ENCODE data around the gene CCDC102A.
"Not testable (repeated sequence)": the region's sequence is repeated elsewhere in the genome, so short reads cannot be mapped to it uniquely, and the experiment has no call there.

CCDC102A gene

DNA sequence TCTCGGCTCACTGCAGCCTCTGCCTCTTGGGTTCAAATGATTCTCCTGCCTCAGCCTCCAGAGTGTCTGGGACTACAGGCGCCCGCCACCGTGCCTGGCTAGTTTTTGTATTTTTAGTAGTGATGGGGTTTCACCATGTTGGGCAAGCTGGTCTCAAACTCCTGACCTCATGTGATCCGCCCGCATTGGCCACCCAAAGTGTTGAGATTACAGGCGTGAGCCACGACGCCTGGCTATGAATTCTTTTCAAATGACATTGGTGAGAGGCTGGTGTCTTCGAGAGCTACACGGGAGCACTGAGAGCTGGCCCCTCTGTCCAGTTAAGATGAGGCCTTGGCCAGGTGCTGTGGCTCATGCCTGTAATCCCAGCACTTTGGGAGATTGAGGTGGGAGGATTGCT, 36.4 kb downstream of the CCDC102A start:
- not testable (repeated sequence) for DNase-seq

DNA sequence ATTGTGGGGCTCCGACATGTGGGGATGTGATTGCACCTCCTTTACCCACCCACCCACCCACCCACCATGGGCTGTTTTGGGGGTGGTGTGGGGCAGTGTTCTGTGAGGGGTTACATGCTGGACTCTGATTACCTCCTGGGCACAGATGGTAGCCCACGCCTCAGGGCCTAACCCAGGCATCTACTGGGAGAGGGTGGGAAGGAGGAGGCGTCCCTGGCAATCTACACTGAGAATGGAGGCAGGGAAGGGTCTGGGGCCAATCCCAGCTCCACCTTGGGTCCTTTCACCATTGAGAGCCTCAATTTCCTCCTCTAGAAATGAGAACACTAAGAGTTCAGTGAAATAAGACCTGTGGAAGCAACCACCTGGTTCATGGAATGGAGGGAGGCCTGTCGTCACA, 38.3 kb downstream of the CCDC102A start:
- DNase-seq = no peak

DNA sequence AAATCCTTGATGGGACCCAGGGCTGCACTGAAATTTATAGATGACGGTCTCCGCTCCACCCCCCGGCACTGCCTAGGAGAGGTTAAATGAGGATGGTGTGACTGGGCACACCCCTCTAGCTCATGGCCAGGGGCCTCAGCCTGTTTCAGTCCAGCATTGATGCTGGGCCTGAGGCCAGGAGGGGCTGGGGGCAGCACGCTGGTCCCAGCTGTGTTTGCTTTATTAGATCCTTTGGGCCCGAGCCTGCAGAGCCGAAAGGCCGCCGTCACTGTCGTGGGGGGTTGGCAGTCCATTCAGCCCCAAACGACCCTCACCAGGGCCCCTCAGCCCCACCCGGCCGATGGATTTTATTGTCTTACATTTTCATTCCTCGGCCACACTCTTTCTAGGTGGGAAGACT, 39.2 kb downstream of the CCDC102A start:
- no peak for DNase-seq

DNA sequence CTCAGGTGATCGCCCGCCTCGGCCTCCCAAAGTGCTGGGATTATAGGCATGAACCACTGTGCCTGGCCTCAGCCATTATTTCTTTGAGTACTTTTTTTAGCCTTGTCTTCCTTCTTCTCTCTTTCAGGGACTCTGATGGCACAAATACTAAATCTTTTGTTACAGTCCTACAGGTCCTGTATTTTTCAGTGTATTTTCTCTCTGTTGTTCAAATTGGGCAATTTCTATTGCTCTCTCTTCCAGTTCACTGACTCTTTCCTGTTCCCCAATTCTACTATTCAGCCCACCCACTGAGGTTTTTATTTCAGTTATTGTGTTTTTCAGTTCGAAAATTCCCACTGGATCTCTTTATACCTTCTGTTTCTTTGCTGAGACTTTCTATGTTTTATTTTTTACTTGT, 42.6 kb downstream of the CCDC102A start:
- no peak for DNase-seq

DNA sequence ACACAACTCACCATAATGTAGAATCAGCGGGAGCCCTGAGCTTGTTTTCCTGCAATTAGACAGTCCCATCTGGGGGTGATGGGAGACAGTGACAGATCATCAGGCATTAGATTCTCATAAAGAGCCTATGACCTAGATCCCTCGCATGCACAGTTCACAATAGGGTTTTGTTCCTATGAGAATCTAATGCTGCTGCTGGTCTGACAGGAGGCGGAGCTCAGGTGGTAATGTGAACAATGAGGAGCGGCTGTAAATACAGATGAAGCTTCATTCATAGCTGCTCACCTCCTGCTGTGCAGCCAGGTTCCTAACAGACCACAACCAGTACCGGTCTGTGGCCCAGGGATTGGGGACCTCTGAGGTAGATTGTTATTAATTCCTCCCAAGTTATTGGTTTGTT, 47.1 kb downstream of the CCDC102A start:
- DNase-seq = no peak

DNA sequence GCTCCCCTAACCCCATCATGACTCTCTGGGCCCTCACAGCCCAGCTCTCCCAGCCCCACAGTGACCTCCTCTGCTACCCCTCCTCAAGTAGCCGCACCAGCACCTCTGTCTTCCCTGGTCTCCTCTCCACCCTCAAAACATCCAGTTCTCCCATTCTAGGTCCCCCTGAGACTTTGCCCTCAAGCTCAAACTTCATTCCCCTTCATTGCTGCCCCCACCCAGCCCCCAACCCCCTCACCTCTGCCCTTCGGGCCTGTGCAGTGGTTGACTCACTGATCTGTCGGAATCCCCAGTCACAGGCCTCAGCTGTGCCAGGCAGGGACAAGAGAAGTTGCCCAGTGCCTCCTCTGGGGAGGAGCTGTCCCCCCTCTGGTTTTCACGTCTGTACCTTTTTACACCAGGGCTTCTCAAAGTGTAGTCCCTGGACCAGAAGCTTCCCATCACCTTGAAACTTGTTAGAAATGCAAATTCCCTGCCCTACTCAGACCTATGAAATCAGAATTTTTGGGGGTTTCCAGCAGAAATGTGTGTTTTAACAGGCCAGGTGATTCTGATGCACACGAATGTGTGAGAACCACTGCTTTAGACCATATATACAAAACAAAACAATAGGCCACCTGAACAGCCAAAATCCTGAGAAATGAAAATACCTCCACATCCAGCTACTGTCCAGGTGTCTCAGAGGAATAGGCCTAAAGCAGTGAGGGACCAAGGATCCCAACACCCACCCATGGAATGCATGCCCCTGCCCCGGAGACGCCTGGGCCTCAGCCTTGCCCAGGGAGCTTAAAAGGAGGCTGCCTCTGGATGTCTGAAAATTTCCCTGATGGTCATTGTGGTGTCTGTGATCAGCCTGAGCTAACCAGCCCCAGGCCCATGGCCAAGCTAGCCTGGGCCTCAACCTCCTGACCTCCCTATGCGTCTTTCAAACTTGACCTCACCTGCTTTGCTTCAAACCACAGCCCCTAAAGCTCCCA, 49.2 kb downstream of the CCDC102A start:
- no peak for DNase-seq

DNA sequence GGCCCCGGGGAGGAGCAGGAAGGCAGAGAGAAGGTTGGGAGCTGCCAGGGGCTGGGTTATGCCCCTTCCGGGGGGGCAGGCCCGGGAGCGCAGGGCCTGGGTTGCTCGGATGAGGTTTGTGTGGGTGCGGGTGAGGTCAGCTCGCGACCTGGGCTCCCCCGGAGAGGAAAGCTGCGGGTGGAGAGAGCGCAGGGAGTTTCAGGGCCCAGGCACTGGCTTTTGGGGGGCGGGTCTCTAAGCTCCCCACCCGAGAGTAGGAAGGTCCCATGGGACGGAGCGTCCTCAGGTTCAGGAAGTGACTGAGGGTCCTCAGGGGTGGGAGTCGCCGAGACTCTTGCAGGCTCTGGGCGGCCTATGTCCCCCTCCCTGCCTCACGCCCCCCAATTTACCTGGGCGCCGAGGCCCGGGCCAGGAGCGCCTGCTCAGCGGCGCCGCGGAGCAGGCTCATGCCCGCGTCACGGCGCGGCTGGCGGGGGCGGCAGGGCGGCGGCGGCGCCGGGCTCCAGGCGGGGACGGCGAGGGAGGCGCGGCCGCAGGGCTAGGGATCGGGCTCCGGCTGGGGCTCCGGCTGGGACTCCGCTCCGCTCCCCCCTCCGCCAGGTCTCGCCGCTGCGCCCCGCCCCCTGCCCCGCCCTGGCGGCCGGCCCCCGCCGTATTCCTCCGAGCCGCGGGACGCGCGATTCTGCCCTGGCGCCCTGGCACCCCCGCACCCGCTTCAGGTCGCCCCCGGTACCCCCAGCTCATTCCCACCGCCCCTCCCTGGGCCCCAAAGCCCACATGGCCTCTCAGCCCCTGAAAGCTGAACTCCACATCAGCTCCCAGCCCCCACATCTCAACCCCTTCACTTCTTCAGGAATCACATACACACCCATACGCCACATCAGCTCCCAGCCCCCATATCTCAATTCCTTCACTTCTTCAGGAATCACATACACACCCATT, 50.2 kb downstream of the CCDC102A start, which contains the start of gene DOK4:
TSS of gene DOK4 (minus strand) at position 578 of the 942 bp plus-strand sequence. CDS start 6,986 bp downstream, outside the sequence.
- peak; percentile 73 for DNase-seq

DNA sequence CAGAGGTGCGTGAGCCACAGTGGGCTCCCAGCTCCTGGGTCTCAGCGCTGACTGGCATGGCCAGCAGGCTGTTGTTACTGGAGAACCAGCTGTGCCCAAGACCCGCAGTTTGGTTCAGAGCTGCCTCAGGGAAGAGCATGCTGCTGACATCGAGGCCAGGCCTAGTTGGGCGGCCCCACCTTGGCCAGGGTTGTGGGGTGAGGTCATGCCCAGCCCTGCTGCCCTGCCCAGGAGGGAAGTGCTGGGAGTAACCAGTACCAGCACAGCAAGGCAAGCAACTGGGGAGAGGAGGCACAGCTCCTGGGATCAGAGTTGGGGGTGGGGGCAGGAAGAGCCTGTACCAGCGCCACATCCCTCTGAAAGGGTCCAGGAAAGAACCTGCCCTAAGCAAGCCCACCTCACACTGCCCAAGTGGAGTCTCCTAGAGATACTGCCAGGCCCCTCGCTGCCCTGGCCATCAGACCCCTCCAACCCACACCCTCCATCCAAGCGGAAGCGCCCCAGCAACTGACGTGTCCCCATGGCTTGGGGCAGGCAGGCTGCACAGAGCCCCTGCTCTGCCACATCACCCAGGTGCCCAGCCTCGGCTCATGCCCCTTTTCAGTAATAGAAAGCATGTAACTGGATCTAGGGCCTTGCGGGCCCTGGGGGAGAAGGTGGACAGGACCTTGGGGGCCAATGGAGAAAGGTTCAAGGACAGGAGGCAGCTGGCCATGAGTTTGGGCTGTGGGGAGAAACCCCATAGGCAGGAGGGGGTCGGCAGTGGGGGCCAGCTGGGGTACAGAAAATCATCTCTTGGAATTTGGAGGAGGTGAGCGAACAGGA, 51.1 kb downstream of the CCDC102A start:
- DNase-seq = no peak

DNA sequence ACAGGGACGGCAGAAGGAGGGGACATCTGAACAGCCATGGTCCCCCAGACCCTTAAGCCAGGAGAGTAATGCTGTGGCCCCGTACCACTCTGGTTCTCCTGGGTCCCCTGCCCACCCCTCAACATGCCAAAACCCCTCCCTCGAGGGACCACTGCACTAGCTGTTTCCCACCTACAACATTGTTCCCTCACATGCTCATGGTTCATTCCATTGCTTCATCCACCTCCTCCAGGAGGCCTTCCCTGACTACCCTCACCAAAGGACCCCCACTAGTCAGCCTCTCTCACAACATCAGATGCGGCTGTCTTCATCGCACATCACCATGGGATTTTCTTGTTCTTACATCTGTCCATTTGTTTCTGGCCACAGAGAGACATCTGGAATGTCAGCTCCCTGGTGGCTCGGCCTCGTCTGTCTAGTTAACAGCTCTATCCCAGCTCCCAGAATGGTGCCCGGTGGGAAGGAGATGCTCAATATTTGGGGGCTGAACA, 51.8 kb downstream of the CCDC102A start:
- no peak for DNase-seq

DNA sequence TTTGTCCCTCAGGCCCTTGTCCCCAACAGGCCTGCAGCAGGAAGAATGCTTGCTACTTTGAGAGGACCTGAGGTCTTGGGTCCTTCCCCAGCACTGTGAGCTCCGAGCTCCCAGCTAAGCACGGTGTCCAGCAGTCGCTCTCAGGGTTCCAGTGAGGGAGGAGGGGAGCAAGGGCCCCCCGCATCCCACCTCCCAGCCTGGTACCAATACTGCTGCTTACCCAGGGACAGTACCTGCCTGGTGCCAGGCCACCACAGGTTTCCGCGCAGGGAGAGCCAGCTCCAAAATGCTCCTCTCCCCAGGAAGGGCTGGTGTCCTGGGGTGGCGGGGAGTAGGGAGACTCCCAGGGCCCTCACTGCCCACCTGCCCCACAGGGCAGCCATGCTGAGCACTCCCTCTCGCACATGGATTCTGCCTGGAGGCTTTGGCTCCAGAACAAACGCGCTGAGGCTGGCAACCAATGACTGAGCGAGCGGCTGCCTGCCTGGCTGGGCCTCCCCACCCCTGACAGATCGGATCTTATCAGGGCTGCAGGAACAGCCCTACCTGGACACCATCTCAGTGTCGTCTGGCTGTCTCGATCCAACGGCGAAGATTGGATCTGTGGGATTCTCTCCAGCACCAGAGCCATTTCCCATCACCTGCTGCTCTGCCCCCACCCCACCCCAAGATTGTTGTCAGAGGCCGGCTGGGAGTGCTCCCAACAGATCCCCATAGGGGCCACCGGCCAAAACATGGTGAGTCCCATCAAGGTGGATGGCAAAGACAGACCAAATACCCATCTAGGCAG, 52.5 kb downstream of the CCDC102A start:
- DNase-seq = no peak

DNA sequence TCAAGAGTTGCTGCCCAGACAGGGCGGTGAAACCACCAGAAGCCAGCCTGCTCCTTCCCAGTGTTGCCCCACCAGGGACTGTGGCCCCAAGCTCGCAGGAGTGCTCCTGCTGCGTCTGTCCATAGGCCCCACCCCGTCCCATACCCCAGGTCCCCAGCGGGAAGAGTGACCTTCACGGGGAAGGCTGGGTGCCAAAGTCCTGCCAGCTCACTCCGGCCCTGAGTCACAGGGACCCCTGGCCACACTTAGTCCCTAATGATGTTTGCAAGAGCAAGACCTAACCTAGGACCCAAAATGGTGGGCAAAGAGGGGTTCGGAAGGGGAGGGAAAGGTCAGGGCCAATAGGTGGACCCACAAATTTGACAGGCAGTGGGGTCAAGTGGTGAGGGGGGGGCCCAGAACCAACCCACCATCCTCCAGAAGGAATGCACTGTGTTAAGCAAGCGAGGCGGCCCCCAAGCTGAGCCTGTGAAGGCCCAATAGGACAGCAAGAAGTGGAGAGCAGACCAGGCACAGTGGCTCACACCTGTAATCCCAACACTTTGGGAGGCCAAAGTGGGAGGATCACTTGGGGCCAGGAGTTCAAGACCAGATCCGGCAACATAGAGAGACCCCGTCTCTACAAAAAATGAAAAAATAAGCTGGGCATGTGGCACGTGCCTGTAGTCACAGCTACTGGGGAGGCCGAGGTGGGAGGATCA, 53.4 kb downstream of the CCDC102A start:
- DNase-seq = no peak

DNA sequence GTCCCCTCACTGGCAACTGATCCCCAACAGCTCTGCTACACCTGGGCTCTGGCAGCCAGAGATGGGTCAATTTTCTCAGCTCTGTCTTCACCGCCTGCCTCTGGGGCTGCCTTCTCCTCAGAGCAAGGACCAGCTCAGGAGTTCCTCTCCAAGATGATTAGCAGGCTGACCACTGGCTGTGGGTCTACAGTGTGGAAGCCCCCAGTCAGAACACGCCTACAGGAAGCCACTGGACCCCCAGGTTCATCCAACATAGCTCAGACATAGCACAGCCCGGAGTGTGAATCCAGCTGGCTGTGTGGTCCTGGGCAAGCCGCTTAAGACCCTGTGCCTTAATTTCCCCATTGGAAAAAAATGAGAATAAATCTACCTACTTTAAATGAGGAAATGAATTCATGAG, 55.0 kb downstream of the CCDC102A start:
- no peak for DNase-seq

DNA sequence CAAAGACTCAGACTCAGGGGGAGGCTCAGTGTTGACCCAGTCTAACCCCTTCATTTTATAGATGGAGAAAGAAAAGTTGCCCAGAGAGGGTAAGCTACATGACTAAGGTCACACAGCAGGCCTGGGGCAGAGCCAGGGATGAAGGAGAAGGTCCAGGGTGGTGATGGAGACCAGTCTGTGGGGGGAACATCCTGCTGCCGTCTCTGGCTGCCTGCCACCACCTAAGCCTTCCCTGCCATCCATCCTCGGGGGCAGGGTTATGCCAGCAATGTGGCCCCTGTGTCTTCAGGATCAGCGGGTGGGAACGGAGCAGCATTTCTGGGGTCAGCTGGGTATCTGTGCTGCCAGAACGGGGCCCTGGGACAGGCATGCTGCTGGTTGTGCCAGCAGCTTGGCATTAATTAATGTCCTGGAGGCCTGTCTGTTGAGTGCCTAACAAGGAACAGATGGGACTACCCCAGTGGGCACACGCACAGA, 55.6 kb downstream of the CCDC102A start:
- no peak for DNase-seq

DNA sequence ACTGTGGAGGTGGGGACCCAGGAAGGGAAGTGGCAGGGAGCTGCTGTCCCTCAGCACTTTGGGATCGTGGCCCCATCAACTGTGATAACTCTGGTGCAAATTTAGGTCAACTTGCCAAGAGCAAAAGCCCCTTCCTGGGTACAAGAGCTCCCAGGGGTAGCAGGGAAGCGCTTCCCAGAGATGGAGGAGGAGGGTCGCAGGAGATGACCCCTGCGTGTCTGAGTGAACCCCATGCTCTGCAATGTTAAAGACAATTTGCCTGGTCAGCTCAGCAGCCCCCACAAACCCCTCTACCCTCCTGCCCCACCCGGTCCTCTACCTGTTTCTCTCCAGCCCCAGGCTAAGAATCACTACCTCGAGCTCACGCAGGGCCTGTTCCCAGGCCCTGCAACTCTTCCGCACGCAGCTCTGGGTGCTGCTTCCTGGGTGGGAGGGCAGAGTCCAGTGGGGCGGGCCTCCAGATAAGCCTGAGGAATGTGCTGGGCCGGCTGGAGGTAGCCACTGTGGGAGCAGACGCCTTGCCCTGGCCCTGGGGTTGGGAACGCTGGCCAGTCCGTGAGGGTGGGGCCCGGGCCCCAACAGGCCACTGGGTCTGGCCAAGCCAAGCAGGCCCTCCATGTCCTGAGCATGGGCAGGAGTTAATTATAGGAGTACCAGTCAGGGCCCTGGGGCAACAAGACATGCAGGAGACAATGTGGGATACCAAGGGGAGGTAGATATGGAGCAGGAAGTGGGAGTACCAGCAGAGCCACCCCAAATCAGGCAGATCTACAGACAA, 56.2 kb downstream of the CCDC102A start:
- no peak for DNase-seq

DNA sequence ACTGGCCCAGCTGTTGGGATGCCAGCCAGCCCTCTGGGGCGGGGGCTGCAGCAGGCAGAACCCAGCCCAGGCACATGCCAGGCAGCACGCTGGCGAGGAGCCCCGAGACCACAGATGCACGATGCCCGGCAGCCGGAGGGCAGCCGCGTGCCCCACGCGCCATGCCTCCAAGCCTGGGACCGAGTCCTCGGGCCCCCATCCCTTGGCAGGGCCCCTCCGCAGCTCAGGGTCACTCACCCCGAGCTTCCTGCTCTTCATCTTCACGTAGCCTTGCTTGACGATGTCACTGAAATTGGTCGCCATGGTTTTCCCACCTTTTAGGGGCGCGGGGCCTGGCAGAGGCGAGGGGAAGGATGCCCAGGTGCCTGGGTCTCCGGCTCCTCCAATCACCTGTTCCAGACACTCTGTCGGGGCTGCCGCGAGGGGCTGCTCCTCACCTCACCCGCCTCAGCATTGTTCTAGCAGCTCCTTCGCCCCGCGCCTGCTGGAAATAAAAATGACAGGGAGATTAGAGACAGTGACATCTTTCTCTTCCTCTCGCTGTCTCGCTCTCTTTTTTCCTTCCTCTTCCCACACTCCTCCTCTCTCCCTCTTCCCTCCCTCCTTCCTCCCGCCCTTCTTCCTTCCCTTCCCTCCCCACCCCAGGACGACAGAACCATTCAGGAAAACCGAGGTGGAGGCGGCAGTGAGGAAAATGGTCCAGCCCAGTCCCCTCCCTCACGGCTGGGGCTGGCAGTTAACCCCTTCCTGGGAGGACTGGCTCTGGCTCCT, 57.0 kb downstream of the CCDC102A start:
- DNase-seq = peak; percentile 52

DNA sequence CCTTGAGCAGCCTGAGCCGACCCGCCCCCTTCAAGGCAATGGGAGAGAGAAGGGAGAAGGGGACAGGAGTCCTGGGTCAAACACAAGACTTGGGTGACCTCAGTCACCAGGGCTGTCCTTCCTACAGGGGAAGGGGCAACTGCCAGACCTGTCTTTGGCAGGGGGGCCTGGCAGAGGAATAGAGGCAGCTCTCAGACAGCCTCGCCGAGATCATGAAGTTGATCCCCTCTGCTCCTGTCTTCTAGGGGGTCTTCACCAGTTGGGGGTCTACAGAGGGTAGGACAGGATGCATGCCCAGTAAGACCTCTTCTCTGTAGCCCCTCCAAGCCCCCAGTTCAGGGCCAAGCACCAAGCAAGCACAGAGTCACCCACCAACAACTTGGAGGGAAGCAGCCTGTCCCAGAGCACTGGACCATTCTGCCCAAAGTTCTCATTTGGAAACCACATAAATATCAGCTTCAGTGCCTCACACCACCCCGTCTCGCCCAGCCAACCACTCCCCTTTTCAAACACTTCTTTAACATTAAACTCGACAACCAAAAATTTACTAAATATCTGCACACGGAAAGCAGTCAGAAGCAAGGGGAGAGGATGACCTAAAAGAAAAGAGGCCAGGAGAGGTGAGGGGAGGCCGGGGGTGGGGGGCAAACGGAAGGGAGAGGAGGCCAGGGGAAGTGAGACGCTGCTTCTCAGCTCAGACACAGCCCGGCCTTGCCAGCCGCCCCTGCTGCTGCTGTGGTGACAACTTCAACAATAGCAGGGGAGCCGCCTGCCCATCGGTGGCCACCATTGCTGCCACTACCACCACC, 57.8 kb downstream of the CCDC102A start:
- DNase-seq = no peak

DNA sequence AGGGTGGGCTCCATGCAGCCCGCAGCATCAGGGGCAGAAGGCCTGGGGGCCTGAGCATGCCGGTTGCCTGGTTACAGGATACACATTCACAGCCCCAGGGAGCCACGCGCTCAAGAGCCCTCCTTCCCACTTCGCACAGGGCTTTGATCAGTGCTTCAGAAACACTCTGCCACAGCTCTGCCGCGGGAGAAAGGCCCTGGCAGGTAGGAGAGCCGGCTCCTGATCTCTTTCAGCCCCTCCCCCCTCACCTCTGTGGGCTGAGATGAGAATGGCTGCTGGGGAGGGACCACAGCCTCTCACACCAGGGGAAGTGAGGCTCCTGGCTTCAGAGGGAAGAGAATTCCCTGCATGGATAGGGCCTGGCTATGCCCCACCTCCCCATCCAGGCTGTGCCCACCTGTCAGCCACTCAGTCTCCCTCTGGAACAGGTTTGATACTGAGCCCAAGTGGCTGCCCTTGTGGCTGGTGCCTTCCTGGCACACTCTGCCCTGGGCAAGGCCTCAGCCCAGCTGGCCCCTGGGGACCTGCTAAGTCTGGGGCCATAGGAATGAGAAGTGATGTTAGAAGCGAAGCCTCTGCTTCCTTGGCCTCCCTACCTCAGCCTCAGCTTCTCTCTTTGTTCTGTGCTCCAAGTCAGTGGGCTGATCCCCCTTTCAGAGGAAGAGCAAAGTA, 58.7 kb downstream of the CCDC102A start:
- no peak for DNase-seq

Data from NCI-H2171 (cell line).